ENCODE results near the gene IRF8. TPM values are rescaled to one million over a fixed set of nuclear protein-coding genes. Genes with fewer than 3 reads are reported as not detected.

Gene IRF8
- total RNA-seq, 1 experiment from 2014 or later = 0.28 TPM

DNA sequence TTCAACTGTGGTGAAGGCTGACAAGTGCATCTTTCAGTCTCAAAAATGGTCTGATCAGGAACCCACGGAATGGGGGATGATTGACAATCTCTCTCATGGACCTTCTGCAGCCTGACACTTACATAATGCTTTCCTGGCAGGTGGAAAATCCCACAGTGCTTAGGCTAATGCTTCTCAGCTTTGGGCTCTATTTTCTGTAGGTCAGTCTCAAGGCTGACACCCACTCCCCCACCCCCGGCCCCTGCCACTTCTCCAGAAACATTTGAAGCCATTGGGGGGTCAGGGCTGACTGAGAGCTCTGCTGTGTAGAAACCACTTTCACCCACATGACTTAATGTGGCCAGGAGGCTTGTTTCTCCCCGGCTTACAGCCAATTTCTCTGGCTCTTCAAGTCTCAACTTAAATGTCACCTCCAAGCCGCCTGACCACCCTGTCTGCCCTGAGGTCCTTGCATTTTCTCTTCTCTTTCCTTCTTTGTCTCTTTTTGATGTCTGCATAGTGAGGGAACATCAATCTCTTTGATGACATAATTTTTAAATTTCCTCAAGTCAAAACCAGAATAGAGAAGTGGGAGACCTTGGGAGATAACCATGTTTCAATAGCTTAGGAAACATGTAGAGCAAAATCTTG is 16.7 kb upstream of the IRF8 start:
- Histone ChIP-seq H2BK12ac (ENCODE audit: insufficient read length, low read depth, low read length) (no peak overlapping the region), H3K9me3 (ENCODE audit: control insufficient read depth, low read depth, low read length) (no peaks in the 10 kb centered on the region), H2AK5ac (ENCODE audit: insufficient read length, low read length) (no peak overlapping the region), H3K79me2 (ENCODE audit: insufficient read depth, low read length) (no peaks in the 10 kb centered on the region), H3K4me1 (ENCODE audit: insufficient read depth, low read length) (no peaks in the 10 kb centered on the region), H3T11ph (ENCODE audit: low read length) (no peak overlapping the region), H3K18ac (ENCODE audit: insufficient read length, low read depth, low read length) (no peak overlapping the region), H2BK15ac (ENCODE audit: low read depth, low read length) (no peak overlapping the region), H4K8ac (replicated peaks; ENCODE audit: insufficient read length, low read depth, low read length) (no peak overlapping the region), H2BK120ac (ENCODE audit: low read depth, low read length, poor library complexity, severe bottlenecking) (no peak overlapping the region), H4K5ac (ENCODE audit: insufficient read length, low read depth, low read length) (no peak overlapping the region), H3K23ac (ENCODE audit: insufficient read length, low read depth, low read length) (no peak overlapping the region), H2BK20ac (ENCODE audit: low read depth, low read length, poor library complexity, severe bottlenecking) (no peak overlapping the region), H3K9ac (ENCODE audit: extremely low read depth, insufficient read length, low read length) (no peak overlapping the region), H3K4me2 (ENCODE audit: insufficient read depth, insufficient read length, low read length) (no peak overlapping the region), H3K27ac (ENCODE audit: insufficient read length, low read depth, low read length) (no peak overlapping the region), H3K14ac (ENCODE audit: insufficient read depth, low read length) (no peak overlapping the region), H3K4ac (ENCODE audit: low read depth, low read length) (no peak overlapping the region), H2BK5ac (ENCODE audit: insufficient read length, low read length) (no peak overlapping the region), H2AFZ (ENCODE audit: low read length) (no peak overlapping the region), H4K20me1 (ENCODE audit: control insufficient read depth, insufficient read depth, insufficient read length) (no peaks in the 10 kb centered on the region), H3K27me3 (ENCODE audit: insufficient read depth, low read length) (no peaks in the 10 kb centered on the region), H3K56ac (ENCODE audit: insufficient read length, low read depth, low read length) (no peak overlapping the region), H3K79me1 (ENCODE audit: insufficient read depth, low read depth, low read length, poor library complexity, severe bottlenecking) (no peaks in the 10 kb centered on the region), H3K23me2 (ENCODE audit: insufficient read length, low read depth, low read length, poor library complexity, severe bottlenecking) (no peaks in the 10 kb centered on the region), H4K91ac (ENCODE audit: insufficient read length, low read depth, low read length) (no peak overlapping the region)
- Mint-ChIP-seq H3K4me3 (no peak overlapping the region), H3K4me1 (peaks cover 0 to 4% of the 10 kb centered on the region in 2 experiments; a peak in 1 of 4 replicates), H3K27me3 (ENCODE audit: low read depth) (peaks cover 64% of the 10 kb centered on the region), H3K9me3 (no peaks in the 10 kb centered on the region), H3K27ac (no peak overlapping the region), H3K36me3 (ENCODE audit: insufficient read depth in 1 of 3, low read depth in 3 of 3) (no peaks in the 10 kb centered on the region)
- no CpG with 5 or more reads among the region's 4 CpGs for WGBS (ENCODE audit: extremely low coverage, insufficient read length, low lambda C conversion rate)
- TF ChIP-seq, protein P1, sequence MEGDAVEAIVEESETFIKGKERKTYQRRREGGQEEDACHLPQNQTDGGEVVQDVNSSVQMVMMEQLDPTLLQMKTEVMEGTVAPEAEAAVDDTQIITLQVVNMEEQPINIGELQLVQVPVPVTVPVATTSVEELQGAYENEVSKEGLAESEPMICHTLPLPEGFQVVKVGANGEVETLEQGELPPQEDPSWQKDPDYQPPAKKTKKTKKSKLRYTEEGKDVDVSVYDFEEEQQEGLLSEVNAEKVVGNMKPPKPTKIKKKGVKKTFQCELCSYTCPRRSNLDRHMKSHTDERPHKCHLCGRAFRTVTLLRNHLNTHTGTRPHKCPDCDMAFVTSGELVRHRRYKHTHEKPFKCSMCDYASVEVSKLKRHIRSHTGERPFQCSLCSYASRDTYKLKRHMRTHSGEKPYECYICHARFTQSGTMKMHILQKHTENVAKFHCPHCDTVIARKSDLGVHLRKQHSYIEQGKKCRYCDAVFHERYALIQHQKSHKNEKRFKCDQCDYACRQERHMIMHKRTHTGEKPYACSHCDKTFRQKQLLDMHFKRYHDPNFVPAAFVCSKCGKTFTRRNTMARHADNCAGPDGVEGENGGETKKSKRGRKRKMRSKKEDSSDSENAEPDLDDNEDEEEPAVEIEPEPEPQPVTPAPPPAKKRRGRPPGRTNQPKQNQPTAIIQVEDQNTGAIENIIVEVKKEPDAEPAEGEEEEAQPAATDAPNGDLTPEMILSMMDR (conservative IDR thresholded peaks at IDR 0.05) = no peak
- peak; percentile 10 for DNase-seq

Data from H9 (cell line).